Measurements from ENCODE around the gene LEPR.

GRCh38 chr1:65424573-65424889 lies 4.1 kb downstream of the LEPR start:
- TF ChIP-seq, protein P1, sequence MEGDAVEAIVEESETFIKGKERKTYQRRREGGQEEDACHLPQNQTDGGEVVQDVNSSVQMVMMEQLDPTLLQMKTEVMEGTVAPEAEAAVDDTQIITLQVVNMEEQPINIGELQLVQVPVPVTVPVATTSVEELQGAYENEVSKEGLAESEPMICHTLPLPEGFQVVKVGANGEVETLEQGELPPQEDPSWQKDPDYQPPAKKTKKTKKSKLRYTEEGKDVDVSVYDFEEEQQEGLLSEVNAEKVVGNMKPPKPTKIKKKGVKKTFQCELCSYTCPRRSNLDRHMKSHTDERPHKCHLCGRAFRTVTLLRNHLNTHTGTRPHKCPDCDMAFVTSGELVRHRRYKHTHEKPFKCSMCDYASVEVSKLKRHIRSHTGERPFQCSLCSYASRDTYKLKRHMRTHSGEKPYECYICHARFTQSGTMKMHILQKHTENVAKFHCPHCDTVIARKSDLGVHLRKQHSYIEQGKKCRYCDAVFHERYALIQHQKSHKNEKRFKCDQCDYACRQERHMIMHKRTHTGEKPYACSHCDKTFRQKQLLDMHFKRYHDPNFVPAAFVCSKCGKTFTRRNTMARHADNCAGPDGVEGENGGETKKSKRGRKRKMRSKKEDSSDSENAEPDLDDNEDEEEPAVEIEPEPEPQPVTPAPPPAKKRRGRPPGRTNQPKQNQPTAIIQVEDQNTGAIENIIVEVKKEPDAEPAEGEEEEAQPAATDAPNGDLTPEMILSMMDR (IDR thresholded peaks at IDR 0.05): no peak
- TF ChIP-seq POLR2AphosphoS5 (IDR thresholded peaks at IDR 0.05; ENCODE audit: low read depth, low read length) (no peak), TCF7L2 (IDR thresholded peaks at IDR 0.05; ENCODE audit: low read depth, low read length) (no peak), REST (IDR thresholded peaks at IDR 0.05; ENCODE audit: insufficient read depth in 1 of 2, low read depth in 2 of 2, low read length in 1 of 2) (no peak), SIN3A (IDR thresholded peaks at IDR 0.05; ENCODE audit: borderline replicate concordance, insufficient read depth, low read depth, low read length) (no peak)
